Measurements from ENCODE around the gene ADARB2.

The ADARB2 gene

GRCh38 chr10:1141701-1142100, 595.6 kb downstream of the ADARB2 start:
- H3K4me1 ChIP-seq (ENCODE audit: low read depth, poor library complexity, severe bottlenecking), result no peaks in the 10 kb centered on the region
- no peak for TF ChIP-seq CTCF (conservative IDR thresholded peaks at IDR 0.05; ENCODE audit: low read depth, low read length)
- H3K4me3 ChIP-seq (IDR thresholded peaks at IDR 0.05; ENCODE audit: insufficient read depth, low read depth, low read length), result no peak overlapping the region
- H3K27me3 ChIP-seq (ENCODE audit: insufficient read depth, low read depth), result no peaks in the 10 kb centered on the region
- no peak overlapping the region for H3K27ac ChIP-seq
- H3K4me2 ChIP-seq, result no peak overlapping the region
- no peaks in the 10 kb centered on the region for H4K20me1 ChIP-seq (ENCODE audit: insufficient read depth)
- H3K79me2 ChIP-seq (ENCODE audit: insufficient read depth, low read depth), result no peaks in the 10 kb centered on the region
- H3K9ac ChIP-seq, result no peak overlapping the region
- no peak overlapping the region for H2AFZ ChIP-seq (ENCODE audit: low read depth)
- H3K36me3 ChIP-seq (ENCODE audit: insufficient read depth), result no peaks in the 10 kb centered on the region

DNA sequence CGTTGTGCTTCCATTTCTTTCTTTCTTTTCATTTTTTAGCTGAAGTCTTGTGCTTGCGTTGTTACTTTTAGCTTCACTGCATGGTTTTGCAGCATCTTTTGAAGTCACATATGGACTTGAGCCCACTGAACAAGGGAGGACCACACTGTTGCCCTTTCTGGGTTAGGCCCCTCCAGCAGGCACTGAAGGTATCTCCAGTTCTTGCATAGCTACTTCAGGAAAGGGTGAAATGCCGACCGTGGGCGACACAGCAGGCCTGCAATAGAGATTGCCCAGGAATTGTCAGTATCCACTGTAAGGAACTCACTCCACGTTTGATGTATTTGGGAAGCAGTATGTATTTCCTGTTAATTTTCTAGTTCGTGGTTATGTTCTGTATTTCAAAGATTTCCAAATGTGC, 596.1 kb downstream of the ADARB2 start:
- H3K4me1 ChIP-seq (ENCODE audit: low read depth, poor library complexity, severe bottlenecking), result no peaks in the 10 kb centered on the region
- H4K20me1 ChIP-seq (ENCODE audit: insufficient read depth), result no peaks in the 10 kb centered on the region
- H2AFZ ChIP-seq (ENCODE audit: low read depth), result no peak overlapping the region
- no peak overlapping the region for H3K9ac ChIP-seq
- no peak overlapping the region for H3K4me2 ChIP-seq
- no peak for TF ChIP-seq CTCF (conservative IDR thresholded peaks at IDR 0.05; ENCODE audit: low read depth, low read length)
- no peak overlapping the region for H3K4me3 ChIP-seq (IDR thresholded peaks at IDR 0.05; ENCODE audit: insufficient read depth, low read depth, low read length)
- H3K27me3 ChIP-seq (ENCODE audit: insufficient read depth, low read depth), result no peaks in the 10 kb centered on the region
- H3K27ac ChIP-seq, result no peak overlapping the region
- H3K79me2 ChIP-seq (ENCODE audit: insufficient read depth, low read depth), result no peaks in the 10 kb centered on the region
- H3K36me3 ChIP-seq (ENCODE audit: insufficient read depth), result no peaks in the 10 kb centered on the region

DNA sequence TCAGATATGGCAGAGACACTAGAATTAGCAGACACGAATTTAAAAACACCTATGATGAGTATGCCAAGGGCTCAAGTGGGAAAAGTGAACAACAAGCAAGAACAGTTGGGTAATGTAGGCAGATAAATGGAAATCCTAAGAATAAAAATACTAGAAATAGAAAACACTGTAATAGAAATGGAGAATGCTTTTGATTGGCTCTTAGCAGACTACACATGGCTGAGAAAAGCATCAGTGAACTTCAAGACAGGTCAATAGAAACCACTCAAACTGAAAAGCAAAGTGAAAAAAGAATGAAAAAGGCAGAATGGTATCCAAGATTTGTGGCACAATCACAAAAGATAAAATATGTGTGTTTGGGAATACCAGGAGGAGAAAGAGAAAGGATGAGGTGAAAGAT, 598.8 kb downstream of the ADARB2 start:
- TF ChIP-seq CTCF (conservative IDR thresholded peaks at IDR 0.05; ENCODE audit: low read depth, low read length), result no peak
- H3K79me2 ChIP-seq (ENCODE audit: insufficient read depth, low read depth), result no peaks in the 10 kb centered on the region
- no peaks in the 10 kb centered on the region for H3K36me3 ChIP-seq (ENCODE audit: insufficient read depth)
- no peak overlapping the region for H3K4me2 ChIP-seq
- no peak overlapping the region for H3K4me3 ChIP-seq (IDR thresholded peaks at IDR 0.05; ENCODE audit: insufficient read depth, low read depth, low read length)
- no peak overlapping the region for H3K9ac ChIP-seq
- no peaks in the 10 kb centered on the region for H3K4me1 ChIP-seq (ENCODE audit: low read depth, poor library complexity, severe bottlenecking)
- no peak overlapping the region for H2AFZ ChIP-seq (ENCODE audit: low read depth)
- no peaks in the 10 kb centered on the region for H4K20me1 ChIP-seq (ENCODE audit: insufficient read depth)
- no peaks in the 10 kb centered on the region for H3K27me3 ChIP-seq (ENCODE audit: insufficient read depth, low read depth)
- H3K27ac ChIP-seq, result no peak overlapping the region

- Histone ChIP-seq H3K4me1 (ENCODE audit: low read depth, poor library complexity, severe bottlenecking) (no peaks in the 10 kb centered on the region), H3K9ac (no peak overlapping the region), H3K27ac (no peak overlapping the region), H3K36me3 (ENCODE audit: insufficient read depth) (no peaks in the 10 kb centered on the region), H3K4me2 (no peak overlapping the region), H2AFZ (ENCODE audit: low read depth) (no peak overlapping the region), H4K20me1 (ENCODE audit: insufficient read depth) (no peaks in the 10 kb centered on the region), H3K27me3 (ENCODE audit: insufficient read depth, low read depth) (no peaks in the 10 kb centered on the region), H3K4me3 (IDR thresholded peaks at IDR 0.05; ENCODE audit: insufficient read depth, low read depth, low read length) (no peak overlapping the region), H3K79me2 (ENCODE audit: insufficient read depth, low read depth) (no peaks in the 10 kb centered on the region)
- no peak for TF ChIP-seq CTCF (conservative IDR thresholded peaks at IDR 0.05; ENCODE audit: low read depth, low read length)
These were observed 599.7 kb downstream of the ADARB2 start for GRCh38 chr10:1137499-1138163.
